Activated naive CD8-positive, alpha-beta T cell (primary cell): ENCODE data around the gene YIPF4.
"Not testable (repeated sequence)": the region's sequence is repeated elsewhere in the genome, so short reads cannot be mapped to it uniquely, and the experiment has no call there.

Source experiments
- H3K27ac Mint-ChIP-seq: one replicate; pipeline ENCODE4 v1.8.0; 2021; ENCODE audit warnings: mixed read lengths
- H3K27me3 Mint-ChIP-seq: one replicate; pipeline ENCODE4 v1.8.0; 2021; ENCODE audit warnings: mixed read lengths
- H3K36me3 Mint-ChIP-seq: one replicate; pipeline ENCODE4 v1.8.0; 2021; ENCODE audit warnings: mixed read lengths
- H3K4me1 Mint-ChIP-seq: one replicate; pipeline ENCODE4 v1.8.0; 2021; ENCODE audit warnings: low read depth, mixed read lengths
- H3K4me3 Mint-ChIP-seq: one replicate; pipeline ENCODE4 v1.8.0; 2021; ENCODE audit warnings: mild to moderate bottlenecking, mixed read lengths
- H3K9me3 Mint-ChIP-seq: one replicate; pipeline ENCODE4 v1.8.0; 2021; ENCODE audit warnings: low read depth, mixed read lengths

The YIPF4 gene

DNA sequence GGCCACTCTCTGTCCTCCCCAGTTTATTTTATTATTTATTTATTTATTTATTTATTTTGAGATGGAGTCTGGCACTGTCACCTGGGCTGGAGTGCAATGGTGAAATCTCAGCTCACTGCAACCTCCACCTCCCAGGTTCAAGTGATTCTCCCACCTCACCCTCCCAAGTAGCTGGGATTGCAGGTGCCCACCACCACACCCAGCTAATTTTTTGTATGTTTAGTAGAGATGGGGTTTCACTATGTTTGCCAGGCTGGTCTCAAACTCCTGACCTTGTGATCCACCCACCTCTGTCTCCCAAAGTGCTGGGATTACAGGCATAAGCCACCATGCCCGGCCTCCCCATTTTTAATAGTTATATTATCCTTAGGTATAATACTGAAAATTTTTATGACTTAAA is 51.0 kb downstream of the YIPF4 start:
- not testable (repeated sequence) for H3K9me3 Mint-ChIP-seq, H3K27ac Mint-ChIP-seq, H3K4me1 Mint-ChIP-seq

DNA sequence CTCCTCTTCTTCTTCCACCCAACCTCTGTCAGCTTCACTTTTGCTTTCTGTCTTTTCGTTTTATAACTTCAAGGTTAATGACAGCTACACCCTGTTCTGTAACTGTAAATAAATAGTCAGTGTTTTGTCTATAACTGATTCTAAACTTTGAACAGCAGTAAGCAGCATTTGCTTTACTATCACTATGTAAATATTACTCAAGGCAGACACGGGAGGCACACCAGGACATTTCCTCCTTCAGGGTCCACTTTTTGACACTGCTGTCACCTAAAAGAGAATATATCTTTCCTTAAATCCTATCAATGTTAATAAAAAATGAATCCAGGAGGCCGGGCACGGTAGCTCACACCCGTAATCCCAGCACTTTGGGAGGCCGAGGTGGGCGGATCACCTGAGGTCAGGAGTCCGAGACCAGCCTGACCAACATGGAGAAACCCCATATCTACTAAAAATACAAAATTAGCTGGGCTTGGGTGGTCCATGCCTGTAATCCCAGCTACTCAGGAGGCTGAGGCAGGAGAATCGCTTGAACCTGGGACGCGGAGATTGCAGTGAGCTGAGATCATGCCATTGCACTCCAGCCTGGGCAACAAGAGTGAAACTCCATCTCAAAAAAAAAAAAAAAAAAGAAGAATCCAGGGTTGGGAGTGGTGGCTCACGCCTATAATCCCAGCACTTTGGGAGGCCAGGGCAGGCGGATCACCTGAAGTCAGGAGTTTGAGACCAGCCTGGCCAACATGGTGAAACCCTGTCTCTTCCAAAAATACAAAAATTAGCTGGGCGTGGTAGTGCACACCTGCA is 51.7 kb downstream of the YIPF4 start:
- H3K4me1 Mint-ChIP-seq, H3K27ac Mint-ChIP-seq, H3K4me3 Mint-ChIP-seq: not testable (repeated sequence)

More for the DNA sequence above, 51.0 kb downstream of the YIPF4 start:
- H3K36me3 Mint-ChIP-seq, H3K4me3 Mint-ChIP-seq, H3K27me3 Mint-ChIP-seq: not testable (repeated sequence)

DNA sequence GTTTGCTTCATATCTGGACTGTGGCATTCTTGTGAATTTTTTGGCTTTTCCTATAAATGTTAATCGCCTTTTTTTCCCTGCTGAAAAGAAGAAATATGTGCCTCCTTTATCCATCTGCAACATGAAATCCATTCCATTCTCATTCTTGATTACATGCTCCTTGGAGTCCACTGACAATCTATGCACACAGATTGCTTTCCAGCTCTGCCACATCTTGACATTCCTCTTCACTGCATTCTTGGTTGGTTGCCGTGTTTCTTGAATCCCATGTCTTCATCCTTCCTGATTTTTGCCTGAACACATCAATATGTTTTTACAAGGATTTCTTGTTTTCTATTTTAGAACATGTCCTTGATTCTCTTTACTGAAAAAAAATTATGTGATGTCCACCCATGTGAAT is 52.4 kb downstream of the YIPF4 start:
- Mint-ChIP-seq H3K4me3 (no peak overlapping the region), H3K9me3 (no peaks in the 10 kb centered on the region), H3K4me1 (no peaks in the 10 kb centered on the region), H3K36me3 (peaks cover 9% of the 10 kb centered on the region), H3K27ac (no peak overlapping the region), H3K27me3 (no peaks in the 10 kb centered on the region)

More for the DNA sequence above, 51.7 kb downstream of the YIPF4 start:
- H3K27me3 Mint-ChIP-seq, H3K36me3 Mint-ChIP-seq, H3K9me3 Mint-ChIP-seq: not testable (repeated sequence)

DNA sequence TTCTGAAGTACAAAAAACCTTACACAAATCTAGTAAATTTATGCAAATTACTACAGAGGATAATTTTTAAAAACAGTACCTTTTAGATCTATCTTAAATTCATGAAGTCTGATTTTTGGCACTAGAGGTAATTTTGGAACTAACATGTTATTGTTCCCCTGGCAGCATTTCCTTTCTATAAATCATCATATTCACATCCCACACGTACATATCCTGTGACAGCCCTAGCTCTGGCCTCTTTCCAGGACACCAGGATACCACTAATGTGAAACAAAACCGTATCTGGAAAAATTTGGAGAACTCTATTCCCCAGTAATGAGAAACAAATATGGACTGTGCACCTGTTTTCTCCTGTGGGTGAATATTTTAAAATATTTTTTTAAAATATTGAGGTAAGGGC is 65.1 kb downstream of the YIPF4 start:
- Mint-ChIP-seq H3K4me3 (no peak overlapping the region), H3K27ac (no peak overlapping the region)

DNA sequence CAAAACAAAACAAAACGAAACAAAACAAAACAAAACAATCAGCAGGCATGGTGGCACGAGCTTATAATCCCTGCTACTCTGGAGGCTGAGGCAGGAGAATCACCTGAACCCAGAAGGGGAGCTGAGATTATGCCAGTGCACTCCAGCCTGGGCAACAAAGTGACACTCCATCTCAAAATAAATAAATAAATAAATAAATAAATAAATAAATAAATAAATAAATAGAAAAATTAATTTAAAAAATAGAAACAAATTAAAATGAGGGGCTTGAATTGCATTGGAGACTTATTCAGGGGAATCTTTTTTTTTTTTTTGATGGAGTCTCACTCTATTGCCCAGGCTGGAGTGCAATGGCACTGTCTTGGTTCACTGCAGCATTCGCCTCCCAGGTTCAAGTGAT is 73.1 kb downstream of the YIPF4 start:
- not testable (repeated sequence) for H3K36me3 Mint-ChIP-seq, H3K9me3 Mint-ChIP-seq, H3K4me1 Mint-ChIP-seq, H3K27me3 Mint-ChIP-seq, H3K4me3 Mint-ChIP-seq, H3K27ac Mint-ChIP-seq

More for the DNA sequence above, 65.1 kb downstream of the YIPF4 start:
- no peaks in the 10 kb centered on the region for H3K9me3 Mint-ChIP-seq
- H3K27me3 Mint-ChIP-seq, result no peaks in the 10 kb centered on the region
- no peaks in the 10 kb centered on the region for H3K36me3 Mint-ChIP-seq
- no peaks in the 10 kb centered on the region for H3K4me1 Mint-ChIP-seq

DNA sequence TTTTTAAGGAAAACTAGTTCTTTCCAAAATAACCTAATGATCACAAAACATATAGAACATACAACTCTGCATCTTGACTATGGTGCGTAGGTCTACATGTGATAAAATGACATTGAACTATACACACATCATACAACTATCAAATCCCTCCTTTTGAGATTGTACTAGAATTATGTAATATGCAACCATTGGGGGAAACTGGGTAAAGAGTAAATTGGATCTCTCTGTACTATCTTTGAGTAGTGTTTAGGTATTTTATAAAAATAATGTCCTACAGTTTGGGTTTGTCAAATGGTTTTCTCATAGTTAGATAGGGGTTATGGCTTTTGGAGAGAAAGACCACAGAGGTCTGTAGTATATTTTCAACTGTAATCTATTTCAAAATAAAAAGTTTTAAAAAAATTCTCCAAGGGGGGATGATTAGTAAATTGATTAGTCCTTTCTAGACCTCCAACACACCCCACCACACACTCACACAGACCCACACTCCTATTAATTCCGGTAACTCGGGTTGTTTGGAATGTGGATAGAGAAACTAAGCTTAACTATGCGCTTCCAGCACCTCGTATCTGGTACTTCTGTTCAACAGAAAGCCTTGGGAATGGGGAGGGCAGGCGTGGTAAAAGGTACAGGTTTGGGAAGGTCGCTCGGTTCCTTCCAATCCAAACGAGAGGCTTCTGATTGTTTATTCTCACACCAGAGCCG is 78.4 kb downstream of the YIPF4 start:
- H3K4me1 Mint-ChIP-seq, result peaks cover 27% of the 10 kb centered on the region
- no peaks in the 10 kb centered on the region for H3K9me3 Mint-ChIP-seq
- no peaks in the 10 kb centered on the region for H3K27me3 Mint-ChIP-seq
- peak overlapping the region; percentile 93 for H3K27ac Mint-ChIP-seq
- peaks cover 5% of the 10 kb centered on the region for H3K36me3 Mint-ChIP-seq
- peak overlapping the region; percentile 89 for H3K4me3 Mint-ChIP-seq

DNA sequence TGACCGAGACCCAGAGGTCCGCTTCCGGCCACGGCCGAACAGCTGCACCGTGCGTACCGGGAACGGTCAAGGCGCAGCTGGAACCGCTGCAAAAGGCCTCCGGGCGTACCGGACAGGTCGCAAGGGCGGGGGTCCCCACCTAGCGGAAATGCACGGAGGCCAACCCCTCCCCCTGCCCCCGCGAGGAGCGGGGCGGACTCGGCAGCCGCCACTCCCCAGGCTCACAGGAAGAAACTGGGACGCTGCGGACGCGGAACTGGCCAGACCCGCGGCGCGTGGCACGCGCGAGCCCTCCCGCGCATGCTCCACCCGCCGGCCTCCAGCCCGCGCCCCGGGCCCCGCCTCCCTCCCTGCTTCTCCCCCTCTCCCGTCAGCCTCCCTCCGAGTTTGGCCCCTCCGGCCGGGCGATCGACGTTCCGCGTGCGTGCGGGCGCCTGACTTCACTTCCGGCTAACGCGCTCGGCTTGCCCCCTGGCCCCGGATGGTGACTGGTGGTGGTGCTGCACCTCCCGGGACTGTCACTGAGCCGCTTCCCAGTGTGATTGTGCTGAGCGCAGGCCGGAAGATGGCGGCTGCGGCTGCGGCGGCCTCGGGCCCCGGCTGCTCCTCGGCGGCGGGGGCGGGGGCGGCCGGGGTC is 79.1 kb downstream of the YIPF4 start, which contains the start of gene BIRC6:
Gene BIRC6 (plus strand): TSS at position 343 of the 637 bp plus-strand sequence. CDS start 139 bp downstream, at position 482.
- Mint-ChIP-seq H3K4me1 (peaks cover 33% of the 10 kb centered on the region), H3K27ac (peak within 1 kb of the TSS; percentile 93), H3K9me3 (no peaks in the 10 kb centered on the region), H3K27me3 (no peaks in the 10 kb centered on the region), H3K4me3 (peak within 1 kb of the TSS; percentile 97), H3K36me3 (peaks cover 9% of the 10 kb centered on the region)

DNA sequence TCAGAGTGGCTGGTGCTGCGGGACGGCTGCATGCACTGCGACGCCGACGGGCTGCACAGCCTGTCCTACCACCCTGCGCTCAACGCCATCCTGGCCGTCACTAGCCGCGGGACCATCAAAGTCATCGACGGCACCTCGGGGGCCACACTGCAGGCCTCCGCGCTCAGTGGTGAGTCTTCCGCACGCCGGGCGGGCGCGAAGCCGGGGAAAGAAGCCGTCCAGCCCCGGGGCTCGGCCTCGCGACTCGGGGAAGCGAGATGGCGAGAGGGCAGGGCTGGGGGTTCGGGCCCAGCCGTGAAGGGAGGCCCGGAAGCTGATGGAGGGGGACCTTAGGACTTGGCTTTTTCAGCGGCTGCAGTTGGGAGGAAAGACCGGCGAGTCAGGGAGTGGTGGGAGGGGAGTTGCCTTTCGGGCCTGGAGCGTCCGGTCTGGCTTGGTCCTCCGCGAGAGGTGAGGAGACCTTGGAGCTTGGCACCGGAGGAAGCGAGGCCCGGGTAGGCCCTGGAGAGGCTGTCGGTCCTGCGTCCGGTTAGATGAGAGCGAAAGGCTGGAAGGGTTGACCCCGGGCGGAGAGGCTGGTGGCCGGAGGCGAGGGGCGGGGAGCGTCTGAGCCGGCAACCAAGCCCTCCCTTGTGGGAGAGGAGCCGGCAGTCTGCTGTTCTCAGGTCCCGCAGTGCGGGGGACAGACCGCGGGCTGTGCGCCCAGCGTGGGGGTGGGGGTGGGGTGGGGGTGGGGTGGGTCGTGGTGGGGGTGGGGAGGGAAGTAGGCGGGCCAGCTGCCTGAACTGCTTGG is 79.8 kb downstream of the YIPF4 start:
- peaks cover 37% of the 10 kb centered on the region for H3K4me1 Mint-ChIP-seq
- peak overlapping the region; percentile 97 for H3K4me3 Mint-ChIP-seq
- no peaks in the 10 kb centered on the region for H3K9me3 Mint-ChIP-seq
- H3K27ac Mint-ChIP-seq, result peak overlapping the region; percentile 80
- peaks cover 9% of the 10 kb centered on the region for H3K36me3 Mint-ChIP-seq
- no peaks in the 10 kb centered on the region for H3K27me3 Mint-ChIP-seq

DNA sequence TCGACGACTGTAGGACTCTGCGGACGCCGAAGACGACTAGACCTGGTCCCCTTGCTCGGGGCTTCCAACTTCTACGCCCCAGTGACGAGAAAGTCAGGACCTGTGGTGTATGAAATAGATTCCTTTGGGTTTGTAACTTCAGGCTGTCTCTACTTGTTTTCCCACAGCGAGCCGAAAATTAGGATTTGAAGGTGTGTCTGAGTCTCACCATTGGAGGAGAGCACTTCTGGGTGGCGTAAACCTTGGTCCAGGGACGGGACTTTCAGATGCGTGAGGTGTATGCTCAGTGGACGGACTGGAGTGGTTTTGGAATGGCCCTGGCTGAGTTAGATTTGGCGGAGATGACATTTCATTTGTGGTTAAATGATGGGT is 80.4 kb downstream of the YIPF4 start:
- peaks cover 9% of the 10 kb centered on the region for H3K36me3 Mint-ChIP-seq
- H3K9me3 Mint-ChIP-seq, result no peaks in the 10 kb centered on the region
- peaks cover 41% of the 10 kb centered on the region for H3K4me1 Mint-ChIP-seq
- H3K27ac Mint-ChIP-seq, result peak overlapping the region; percentile 75
- peak overlapping the region; percentile 97 for H3K4me3 Mint-ChIP-seq
- no peaks in the 10 kb centered on the region for H3K27me3 Mint-ChIP-seq

DNA sequence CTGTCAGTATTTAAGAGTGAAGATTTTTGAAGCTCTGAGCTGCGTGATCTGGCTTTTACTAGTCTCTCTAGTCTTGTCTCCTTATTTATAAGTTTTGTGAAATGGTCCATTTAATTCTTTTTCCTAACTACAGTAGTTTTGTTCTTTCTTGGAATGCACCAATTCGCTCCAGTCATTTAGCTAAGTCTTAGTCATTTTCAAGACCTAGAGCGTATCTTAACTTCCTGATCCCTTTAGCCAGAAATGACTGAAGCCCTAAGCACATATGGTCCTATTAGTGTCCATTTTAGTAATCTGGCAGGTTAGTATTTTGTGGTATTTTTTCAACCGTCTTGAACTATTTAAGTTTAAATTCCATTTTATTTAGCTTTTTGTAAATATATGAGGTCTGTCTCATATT is 82.7 kb downstream of the YIPF4 start:
- no peak overlapping the region for H3K27ac Mint-ChIP-seq

DNA sequence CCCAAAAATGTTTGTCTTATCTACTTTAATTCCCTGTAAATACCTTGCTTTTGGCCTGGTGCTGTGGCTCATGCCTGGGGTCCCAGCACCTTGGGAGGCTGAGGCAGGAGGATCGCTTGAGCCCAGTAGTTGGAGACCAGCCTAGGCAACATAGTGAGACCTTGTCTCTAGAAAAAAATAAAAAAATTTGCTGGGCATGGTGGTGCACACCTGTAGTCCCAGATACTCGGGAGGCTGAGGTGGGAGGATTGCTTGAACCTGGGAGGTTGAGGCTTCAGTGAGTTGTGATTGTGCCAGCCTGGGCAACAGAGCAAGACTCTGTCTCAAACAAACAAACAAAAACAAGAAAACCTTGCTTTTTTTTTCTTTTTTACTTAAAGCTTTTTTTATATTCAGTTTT is 85.3 kb downstream of the YIPF4 start:
- H3K27me3 Mint-ChIP-seq, H3K4me3 Mint-ChIP-seq, H3K27ac Mint-ChIP-seq, H3K9me3 Mint-ChIP-seq, H3K36me3 Mint-ChIP-seq: not testable (repeated sequence)
- peaks cover 75% of the 10 kb centered on the region for H3K4me1 Mint-ChIP-seq

More for the DNA sequence above, 82.7 kb downstream of the YIPF4 start:
- Mint-ChIP-seq H3K27me3 (no peaks in the 10 kb centered on the region), H3K36me3 (peaks cover 9% of the 10 kb centered on the region), H3K4me3 (peak overlapping the region; percentile 3), H3K9me3 (no peaks in the 10 kb centered on the region), H3K4me1 (peaks cover 57% of the 10 kb centered on the region)

DNA sequence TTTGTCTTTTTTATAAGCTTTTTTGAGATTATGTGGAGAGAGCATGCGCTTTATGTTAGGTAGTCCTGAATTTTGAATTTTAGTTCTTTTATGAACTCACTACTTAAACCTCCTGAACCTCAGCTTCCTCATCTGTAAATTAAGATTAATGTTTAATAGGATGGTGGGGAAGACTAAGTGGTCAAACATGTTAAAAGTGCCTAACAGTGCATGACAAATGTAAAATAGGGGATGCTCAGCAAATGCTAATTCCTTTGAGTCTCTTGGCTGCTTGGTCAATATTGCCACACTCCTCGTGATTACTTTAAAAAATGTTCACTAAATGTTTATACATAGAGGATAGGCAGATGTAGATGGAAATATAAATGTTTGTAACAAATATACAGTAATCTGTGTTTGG is 85.9 kb downstream of the YIPF4 start:
- H3K4me3 Mint-ChIP-seq, result peak overlapping the region; percentile 10
- H3K4me1 Mint-ChIP-seq, result peaks cover 72% of the 10 kb centered on the region
- no peaks in the 10 kb centered on the region for H3K9me3 Mint-ChIP-seq
- H3K27ac Mint-ChIP-seq, result peak overlapping the region; percentile 41
- H3K36me3 Mint-ChIP-seq, result peaks cover 7% of the 10 kb centered on the region
- H3K27me3 Mint-ChIP-seq, result no peaks in the 10 kb centered on the region

DNA sequence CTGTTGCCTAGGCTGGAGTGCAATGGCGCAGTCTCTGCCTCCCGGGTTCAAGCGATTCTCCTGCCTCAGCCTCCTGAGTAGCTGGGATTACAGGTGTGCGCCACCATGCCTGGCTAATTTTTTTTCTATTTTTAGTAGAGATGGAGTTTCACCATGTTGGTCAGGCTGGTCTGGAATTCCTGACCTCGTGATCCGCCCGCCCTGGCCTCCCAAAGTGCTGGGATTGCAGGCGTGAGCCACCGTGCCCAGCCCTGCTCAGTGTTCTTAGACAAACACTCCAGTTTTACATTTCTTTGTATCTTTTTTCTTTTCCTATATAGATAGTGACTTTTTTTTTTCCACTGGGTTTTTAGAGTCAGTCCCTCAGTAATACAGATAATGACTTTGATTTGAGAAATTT is 86.6 kb downstream of the YIPF4 start:
- H3K27me3 Mint-ChIP-seq, H3K9me3 Mint-ChIP-seq, H3K36me3 Mint-ChIP-seq: not testable (repeated sequence)
- peak overlapping the region; percentile 56 for H3K27ac Mint-ChIP-seq
- peaks cover 72% of the 10 kb centered on the region for H3K4me1 Mint-ChIP-seq
- peak overlapping the region; percentile 19 for H3K4me3 Mint-ChIP-seq

DNA sequence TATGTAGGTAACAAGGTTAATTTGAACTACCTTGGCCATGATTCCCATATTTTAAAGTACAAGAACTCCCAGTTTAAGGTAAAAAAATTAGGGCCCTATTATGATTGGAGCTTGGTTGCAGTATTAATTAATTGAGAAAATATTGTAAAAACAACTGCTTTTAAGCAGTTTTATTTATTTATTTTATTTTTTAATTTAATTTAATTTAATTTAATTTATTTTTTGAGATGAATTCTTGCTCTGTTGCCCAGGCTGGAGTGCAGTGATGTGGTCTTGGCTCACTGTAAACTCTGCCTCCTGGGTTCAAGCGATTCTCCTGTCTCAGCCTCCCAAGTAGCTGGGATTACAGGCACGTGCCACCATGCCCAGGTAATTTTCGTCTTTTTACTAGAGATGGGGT is 88.0 kb downstream of the YIPF4 start:
- not testable (repeated sequence) for H3K9me3 Mint-ChIP-seq, H3K27me3 Mint-ChIP-seq, H3K36me3 Mint-ChIP-seq, H3K27ac Mint-ChIP-seq, H3K4me3 Mint-ChIP-seq
- peaks cover 69% of the 10 kb centered on the region for H3K4me1 Mint-ChIP-seq
